ENCODE measurements around the gene SH3PXD2A. TPM values are rescaled to one million over a fixed set of nuclear protein-coding genes. Genes with fewer than 3 reads are reported as not detected.

Gene SH3PXD2A
- total RNA-seq, 1 experiment from 2014 or later = 6.3 TPM

DNA sequence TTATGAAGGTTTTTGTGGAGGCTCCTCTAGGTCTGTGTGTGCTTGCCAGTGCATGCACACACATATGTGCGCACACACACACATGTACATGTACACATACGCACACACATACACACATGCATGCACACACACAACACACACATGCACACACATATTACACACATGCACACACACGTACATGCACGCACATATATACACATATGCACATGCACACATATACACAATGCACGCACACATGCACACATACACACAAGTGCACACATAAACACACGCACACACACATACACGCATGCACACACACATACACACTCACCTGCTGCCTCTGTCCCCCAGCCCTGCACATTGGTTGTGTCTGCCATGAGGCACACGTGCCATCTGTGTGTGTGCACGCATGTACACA is 295.6 kb downstream of the SH3PXD2A start:
- H3K27me3 ChIP-seq (replicated peaks; ENCODE audit: control insufficient read depth, insufficient read depth, low read length) = no peaks in the 10 kb centered on the region; the same call in 1 of the 2 replicates
- no TSS peak for BruUV-seq (replicated peaks)
- TF ChIP-seq, protein P1, sequence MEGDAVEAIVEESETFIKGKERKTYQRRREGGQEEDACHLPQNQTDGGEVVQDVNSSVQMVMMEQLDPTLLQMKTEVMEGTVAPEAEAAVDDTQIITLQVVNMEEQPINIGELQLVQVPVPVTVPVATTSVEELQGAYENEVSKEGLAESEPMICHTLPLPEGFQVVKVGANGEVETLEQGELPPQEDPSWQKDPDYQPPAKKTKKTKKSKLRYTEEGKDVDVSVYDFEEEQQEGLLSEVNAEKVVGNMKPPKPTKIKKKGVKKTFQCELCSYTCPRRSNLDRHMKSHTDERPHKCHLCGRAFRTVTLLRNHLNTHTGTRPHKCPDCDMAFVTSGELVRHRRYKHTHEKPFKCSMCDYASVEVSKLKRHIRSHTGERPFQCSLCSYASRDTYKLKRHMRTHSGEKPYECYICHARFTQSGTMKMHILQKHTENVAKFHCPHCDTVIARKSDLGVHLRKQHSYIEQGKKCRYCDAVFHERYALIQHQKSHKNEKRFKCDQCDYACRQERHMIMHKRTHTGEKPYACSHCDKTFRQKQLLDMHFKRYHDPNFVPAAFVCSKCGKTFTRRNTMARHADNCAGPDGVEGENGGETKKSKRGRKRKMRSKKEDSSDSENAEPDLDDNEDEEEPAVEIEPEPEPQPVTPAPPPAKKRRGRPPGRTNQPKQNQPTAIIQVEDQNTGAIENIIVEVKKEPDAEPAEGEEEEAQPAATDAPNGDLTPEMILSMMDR (IDR thresholded peaks at IDR 0.05; ENCODE audit: insufficient read depth in 1 of 2, low read depth in 1 of 2, low read length in 1 of 2, severe bottlenecking in 1 of 2, unreplicated experiment in 1 of 2) = no peak
- Mint-ChIP-seq H3K9me3 (ENCODE audit: unreplicated experiment) (no peaks in the 10 kb centered on the region), H3K36me3 (ENCODE audit: insufficient read depth, unreplicated experiment) (no peaks in the 10 kb centered on the region), H3K27me3 (ENCODE audit: insufficient read depth, unreplicated experiment) (no peaks in the 10 kb centered on the region), H3K4me1 (ENCODE audit: low read depth, unreplicated experiment) (no peaks in the 10 kb centered on the region), H3K4me3 (ENCODE audit: unreplicated experiment) (no peak overlapping the region), H3K27ac (ENCODE audit: unreplicated experiment) (no peak overlapping the region)
- H3K4me3 ChIP-seq (ENCODE audit: low read depth, low read length) = no peak overlapping the region
- peaks cover 10% of the 10 kb centered on the region for H3K4me1 ChIP-seq
- DNase-seq = no peak
- CTCF ChIA-PET = interaction anchor here (0.6 kb wide), 1 partner anchor 158 kb away, joined by 3 read pairs; no protein-coding TSS in a partner anchor
- H3K9me3 ChIP-seq = no peaks in the 10 kb centered on the region
- POLR2A ChIA-PET = no interaction called here
- H3K36me3 ChIP-seq (ENCODE audit: control insufficient read depth, insufficient read depth, low read length) = no peaks in the 10 kb centered on the region
- intact Hi-C loops (cut with micrococcal nuclease; ENCODE audit: unreplicated experiment) = no loop called here

DNA sequence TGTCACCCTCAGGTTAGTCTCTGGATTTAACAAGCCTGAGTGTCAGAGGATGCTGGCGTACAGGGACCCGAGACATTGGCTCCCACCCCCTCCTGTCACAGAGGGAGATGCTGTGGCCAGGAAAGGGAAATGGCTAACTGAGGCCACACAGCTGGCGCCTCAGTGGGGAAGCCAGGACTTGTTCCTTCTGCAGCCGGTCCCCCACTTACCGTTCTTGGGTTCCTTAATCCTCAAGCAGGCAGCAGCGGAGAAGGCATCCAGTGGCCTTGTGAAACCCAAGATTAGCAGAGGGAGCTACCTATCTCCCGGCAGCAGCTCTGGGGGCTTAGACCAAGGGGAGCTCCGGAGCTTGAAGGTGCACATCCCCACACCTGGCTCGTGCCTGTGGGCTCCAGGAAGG is 296.5 kb downstream of the SH3PXD2A start:
- Histone ChIP-seq H3K36me3 (ENCODE audit: control insufficient read depth, insufficient read depth, low read length) (no peaks in the 10 kb centered on the region), H3K4me1 (peaks cover 10% of the 10 kb centered on the region), H3K27me3 (replicated peaks; ENCODE audit: control insufficient read depth, insufficient read depth, low read length) (no peaks in the 10 kb centered on the region; the same call in 1 of the 2 replicates), H3K4me3 (ENCODE audit: low read depth, low read length) (no peak overlapping the region), H3K9me3 (no peaks in the 10 kb centered on the region)
- TF ChIP-seq, protein P1 (IDR thresholded peaks at IDR 0.05; ENCODE audit: insufficient read depth in 1 of 2, low read depth in 1 of 2, low read length in 1 of 2, severe bottlenecking in 1 of 2, unreplicated experiment in 1 of 2) = no peak
- Mint-ChIP-seq H3K9me3 (ENCODE audit: unreplicated experiment) (no peaks in the 10 kb centered on the region), H3K27me3 (ENCODE audit: insufficient read depth, unreplicated experiment) (no peaks in the 10 kb centered on the region), H3K27ac (ENCODE audit: unreplicated experiment) (no peak overlapping the region), H3K4me3 (ENCODE audit: unreplicated experiment) (no peak overlapping the region), H3K4me1 (ENCODE audit: low read depth, unreplicated experiment) (no peaks in the 10 kb centered on the region), H3K36me3 (ENCODE audit: insufficient read depth, unreplicated experiment) (no peaks in the 10 kb centered on the region)
- no peak for DNase-seq
- intact Hi-C loops (cut with micrococcal nuclease; ENCODE audit: unreplicated experiment) = no loop called here
- POLR2A ChIA-PET = interaction anchor here (0.6 kb wide), 1 partner anchor 340 kb away, joined by 4 read pairs; no protein-coding TSS in a partner anchor
- no TSS peak for BruUV-seq (replicated peaks)
- CTCF ChIA-PET = no interaction called here

DNA sequence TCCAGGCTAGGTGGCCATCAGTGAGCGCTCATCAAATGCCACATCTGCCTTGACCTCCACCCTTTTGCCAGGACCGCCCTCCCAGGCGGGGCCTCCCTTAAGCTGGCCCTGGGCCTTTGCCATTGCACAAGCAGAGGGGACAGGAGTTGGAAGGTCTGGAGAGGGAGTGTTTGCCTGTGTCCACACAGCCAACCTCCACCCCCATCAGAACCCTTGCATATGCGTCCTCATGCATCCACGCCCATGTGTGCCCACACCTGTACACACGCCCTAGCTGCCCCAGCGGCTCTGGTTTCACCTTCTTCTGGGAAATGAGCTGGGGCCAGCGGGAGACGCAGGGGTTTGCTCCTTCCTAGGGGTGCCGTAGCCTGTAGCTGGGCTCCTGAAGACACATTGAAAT is 297.9 kb downstream of the SH3PXD2A start:
- BruUV-seq (replicated peaks) = no TSS peak
- ChIA-PET CTCF (no interaction called here), POLR2A (no interaction called here)
- Mint-ChIP-seq H3K27ac (ENCODE audit: unreplicated experiment) (no peak overlapping the region), H3K9me3 (ENCODE audit: unreplicated experiment) (no peaks in the 10 kb centered on the region), H3K27me3 (ENCODE audit: insufficient read depth, unreplicated experiment) (no peaks in the 10 kb centered on the region), H3K4me1 (ENCODE audit: low read depth, unreplicated experiment) (no peaks in the 10 kb centered on the region), H3K36me3 (ENCODE audit: insufficient read depth, unreplicated experiment) (no peaks in the 10 kb centered on the region), H3K4me3 (ENCODE audit: unreplicated experiment) (no peak overlapping the region)
- H3K27me3 ChIP-seq (replicated peaks; ENCODE audit: control insufficient read depth, insufficient read depth, low read length) = no peaks in the 10 kb centered on the region; the same call in 1 of the 2 replicates
- peaks cover 10% of the 10 kb centered on the region for H3K4me1 ChIP-seq
- H3K36me3 ChIP-seq (ENCODE audit: control insufficient read depth, insufficient read depth, low read length) = no peaks in the 10 kb centered on the region
- TF ChIP-seq, protein P1 (IDR thresholded peaks at IDR 0.05; ENCODE audit: insufficient read depth in 1 of 2, low read depth in 1 of 2, low read length in 1 of 2, severe bottlenecking in 1 of 2, unreplicated experiment in 1 of 2) = no peak
- no peaks in the 10 kb centered on the region for H3K9me3 ChIP-seq
- DNase-seq = no peak
- H3K4me3 ChIP-seq (ENCODE audit: low read depth, low read length) = no peak overlapping the region
- intact Hi-C loops (cut with micrococcal nuclease; ENCODE audit: unreplicated experiment) = no loop called here

All from Caco-2 (cell line).